Psoas muscle (tissue), 8 donors: Measurements from ENCODE around the gene STPG2. TPM values are rescaled to one million over a fixed set of nuclear protein-coding genes. Genes with fewer than 3 reads are reported as not detected.

ENCODE experiments used
- ATAC-seq, 4 donors: fragments of 200-7000 bp; cut with Tn5 transposase; one replicate each; pipeline ENCODE4 v1.9.1; 2020; ENCODE audit warnings: moderate library complexity in 3 of 4, mild to moderate bottlenecking in 2 of 4
- DNase-seq, 2 donors: peaks; one replicate each; pipeline ENCODE4 v3.0.0-alpha.2; 2020
- H3K27ac ChIP-seq: fragments of 200-600 bp; one replicate; pipeline ENCODE4 v1.8.0; 2022
- H3K27me3 ChIP-seq, 3 donors: fragments of 200-600 bp in 1 of 3; one replicate each; pipeline versions ENCODE4 v1.6.1 to v1.8.0; 2013 to 2022; ENCODE audit warnings: low read length in 2 of 3, mild to moderate bottlenecking in 2 of 3, moderate library complexity in 1 of 3; ENCODE audit not compliant: insufficient read depth in 3 of 3
- H3K36me3 ChIP-seq, 2 donors: fragments of 200-600 bp in 1 of 2; one replicate each; pipeline versions ENCODE4 v1.6.1 to v1.8.0; 2013 to 2022; ENCODE audit warnings: low read depth in 1 of 2, mild to moderate bottlenecking in 1 of 2, moderate library complexity in 1 of 2; ENCODE audit not compliant: insufficient read depth in 1 of 2
- H3K4me1 ChIP-seq: fragments of 200-600 bp; one replicate; pipeline ENCODE4 v1.8.0; 2022
- H3K4me3 ChIP-seq: fragments of 200-600 bp; one replicate; pipeline ENCODE4 v1.8.0; 2022; ENCODE audit warnings: mild to moderate bottlenecking
- H3K9me3 ChIP-seq: fragments of 200-600 bp; one replicate; pipeline ENCODE4 v1.8.0; 2022
- CTCF ChIP-seq: fragments of 200-600 bp; IDR thresholded peaks from one replicate; pipeline ENCODE4 v1.8.0; 2022; ENCODE audit warnings: antibody characterized with exemption
- WGBS, 3 donors: extraction: QIAGEN DNeasy Blood & Tissue Kit; methylation state at CpG; one replicate each; pipeline versions ENCODE4 v1.1.6 to v1.1.7; 2013; 5-methylcytosine and 5-hydroxymethylcytosine counted together
- intact Hi-C, 2 donors: fragments of 100-400 bp; cut with DNase I; formaldehyde crosslinking; loops; one replicate each; pipeline versions ENCODE4 v1.11.0 to v1.14.2; 2022
- polyA plus RNA-seq, 3 donors: library from polyadenylated mRNA; stranded (reverse); fragments of 200-250 nt; gene quantifications; one replicate each; pipeline ENCODE4 v1.2.3, GENCODE V29; 2013
- total RNA-seq, 4 donors: library from RNA; stranded (reverse); fragmentation: NEBNext Ultra II Directional in 2 of 4; extraction: Animal tissue kit (Norgen Biotek cat#: 25700) in 2 of 4; gene quantifications; one replicate each; pipeline versions ENCODE4 v1.2.1 to v1.2.4, GENCODE V29; 2021 to 2023
- donor health status: healthy with polysubstance abuse.
- donor health status: DM: no; HTN: no; CAD: no; lungs with moderate emphysema.
- donor health status: Bipolar disorder and iron deficiency.
- donor health status: healthy.
- donor health status: DM: yes; HTN: yes; CAD: no.
- donor health status: DM: no; HTN: no; CAD: no.
- donor health status: DM: no; HTN: no; CAD: no.
- donor health status: DM: yes; HTN: yes; CAD: no.

Gene STPG2
- total and polyA plus RNA-seq, 7 donors, result 0.01 to 0.21 TPM; not detected in 5

- no peaks in the 10 kb centered on the region for H3K36me3 ChIP-seq
- no peaks in the 10 kb centered on the region for H3K4me1 ChIP-seq
- no peak for TF ChIP-seq CTCF
- WGBS, 3 donors, result 82 to 87% (median 83%) methylated on average over 2 of the region's 2 CpGs
- H3K4me3 ChIP-seq, result no peak overlapping the region
- no peak overlapping the region for H3K27ac ChIP-seq
- no peak for ATAC-seq
- intact Hi-C loops, result no loop called here
- no peaks in the 10 kb centered on the region for H3K27me3 ChIP-seq
- H3K9me3 ChIP-seq, result no peaks in the 10 kb centered on the region
- DNase-seq, result no peak
These were observed 263.3 kb downstream of the STPG2 start for GRCh38 chr4:97879942-97880341.

GRCh38 chr4:97868097-97868496 lies 275.2 kb downstream of the STPG2 start:
- Histone ChIP-seq H3K27ac (no peak overlapping the region), H3K4me1 (no peaks in the 10 kb centered on the region), H3K27me3 (no peaks in the 10 kb centered on the region), H3K36me3 (no peaks in the 10 kb centered on the region), H3K9me3 (no peaks in the 10 kb centered on the region), H3K4me3 (no peak overlapping the region)
- no peak for TF ChIP-seq CTCF
- DNase-seq, result no peak
- WGBS, 3 donors, result 33 to 37% (median 35%) methylated on average over 4 of the region's 4 CpGs
- no peak for ATAC-seq
- intact Hi-C loops, result no loop called here

- Histone ChIP-seq H3K4me1 (no peaks in the 10 kb centered on the region), H3K9me3 (no peaks in the 10 kb centered on the region), H3K36me3 (no peaks in the 10 kb centered on the region), H3K27ac (no peak overlapping the region), H3K4me3 (no peak overlapping the region), H3K27me3 (no peaks in the 10 kb centered on the region)
- intact Hi-C loops, result no loop called here
- ATAC-seq, result no peak
- 16 to 40% (median 22%) methylated on average over 1 of the region's 1 CpG for WGBS, 3 donors
- TF ChIP-seq CTCF, result no peak
- DNase-seq, result no peak
These were observed 275.7 kb downstream of the STPG2 start for GRCh38 chr4:97867557-97868091.

GRCh38 chr4:97866821-97867556 lies 276.3 kb downstream of the STPG2 start:
- DNase-seq (no peak), ATAC-seq (no peak)
- Histone ChIP-seq H3K36me3 (no peaks in the 10 kb centered on the region), H3K27ac (no peak overlapping the region), H3K9me3 (no peaks in the 10 kb centered on the region), H3K4me1 (no peaks in the 10 kb centered on the region), H3K27me3 (no peaks in the 10 kb centered on the region), H3K4me3 (no peak overlapping the region)
- intact Hi-C loops, result no loop called here
- TF ChIP-seq CTCF, result no peak

- H3K9me3 ChIP-seq, result no peaks in the 10 kb centered on the region
- no peak for TF ChIP-seq CTCF
- ATAC-seq (no peak), DNase-seq (no peak)
- H3K4me3 ChIP-seq, result no peak overlapping the region
- H3K36me3 ChIP-seq, result no peaks in the 10 kb centered on the region
- no peaks in the 10 kb centered on the region for H3K4me1 ChIP-seq
- 80 to 90% (median 83%) methylated on average over 1 of the region's 1 CpG for WGBS, 3 donors
- H3K27me3 ChIP-seq, result no peaks in the 10 kb centered on the region
- intact Hi-C loops, result no loop called here
- no peak overlapping the region for H3K27ac ChIP-seq
These were observed 292.2 kb downstream of the STPG2 start for GRCh38 chr4:97851115-97851514.
